ENCODE measurements around the gene GGACT. TPM values are rescaled to one million over a fixed set of nuclear protein-coding genes. Genes with fewer than 3 reads are reported as not detected.

Gene GGACT
- total RNA-seq, 2 donors from 2014 or later, result 6.7 to 10.0 TPM

- Histone ChIP-seq H3K9ac (ENCODE audit: low read depth in 2 of 2, low read length in 2 of 2) (no peak overlapping the region), H3K36me3 (no peaks in the 10 kb centered on the region), H3K27ac (no peak overlapping the region), H3K4me3 (no peak overlapping the region), H3K27me3 (no peaks in the 10 kb centered on the region), H3K4me1 (no peaks in the 10 kb centered on the region), H3K9me3 (no peaks in the 10 kb centered on the region)
- intact Hi-C loops (cut with DNase I), result loop anchor here (5.0 kb wide), 3 partner anchors 273 to 853 kb away; no protein-coding TSS in a partner anchor
- no peak for DNase-seq
- TF ChIP-seq CTCF (IDR thresholded peaks at IDR 0.05), result no peak
These were observed 78.2 kb downstream of the GGACT start for GRCh38 chr13:100510208-100510957.

GRCh38 chr13:100508996-100509395 is 79.6 kb downstream of the GGACT start:
- Histone ChIP-seq H3K9me3 (no peaks in the 10 kb centered on the region), H3K4me3 (no peak overlapping the region), H3K36me3 (no peaks in the 10 kb centered on the region), H3K27me3 (no peaks in the 10 kb centered on the region), H3K9ac (ENCODE audit: low read depth in 2 of 2, low read length in 2 of 2) (no peak overlapping the region), H3K27ac (no peak overlapping the region), H3K4me1 (no peaks in the 10 kb centered on the region)
- intact Hi-C loops (cut with DNase I), result no loop called here
- no peak for DNase-seq
- no peak for TF ChIP-seq CTCF (IDR thresholded peaks at IDR 0.05)

- Histone ChIP-seq H3K36me3 (no peaks in the 10 kb centered on the region), H3K9ac (ENCODE audit: low read depth in 2 of 2, low read length in 2 of 2) (no peak overlapping the region), H3K4me3 (no peak overlapping the region), H3K27me3 (no peaks in the 10 kb centered on the region), H3K4me1 (no peaks in the 10 kb centered on the region), H3K9me3 (no peaks in the 10 kb centered on the region), H3K27ac (no peak overlapping the region)
- intact Hi-C loops (cut with DNase I), result no loop called here
- DNase-seq, result no peak
- TF ChIP-seq CTCF (IDR thresholded peaks at IDR 0.05), result no peak
These were observed 80.1 kb downstream of the GGACT start for GRCh38 chr13:100508455-100508854.

- intact Hi-C loops (cut with DNase I), result no loop called here
- Histone ChIP-seq H3K9me3 (no peaks in the 10 kb centered on the region), H3K27ac (no peak overlapping the region), H3K9ac (ENCODE audit: low read depth in 2 of 2, low read length in 2 of 2) (no peak overlapping the region), H3K27me3 (no peaks in the 10 kb centered on the region), H3K4me3 (no peak overlapping the region), H3K36me3 (no peaks in the 10 kb centered on the region), H3K4me1 (no peaks in the 10 kb centered on the region)
- TF ChIP-seq CTCF (IDR thresholded peaks at IDR 0.05), result no peak
- no peak for DNase-seq
These were observed 81.8 kb downstream of the GGACT start for GRCh38 chr13:100506600-100507422.

GRCh38 chr13:100506154-100506553 is 82.4 kb downstream of the GGACT start:
- intact Hi-C loops (cut with DNase I), result no loop called here

More at GRCh38 chr13:100506154-100506553, 82.4 kb downstream of the GGACT start:
- Histone ChIP-seq H3K27ac (no peak overlapping the region), H3K9me3 (no peaks in the 10 kb centered on the region), H3K4me3 (no peak overlapping the region), H3K4me1 (no peaks in the 10 kb centered on the region), H3K36me3 (no peaks in the 10 kb centered on the region), H3K27me3 (no peaks in the 10 kb centered on the region), H3K9ac (ENCODE audit: low read depth in 2 of 2, low read length in 2 of 2) (no peak overlapping the region)
- TF ChIP-seq CTCF (IDR thresholded peaks at IDR 0.05), result no peak
- no peak for DNase-seq
